SK-N-SH (cell line): Measurements from ENCODE around the gene EAF1.

Experiments
- NFIC ChIP-seq: IDR thresholded peaks from 2 replicates; pipeline ENCODE4 v1.4.0; 2012; ENCODE audit warnings: borderline replicate concordance
- NRF1 ChIP-seq: IDR thresholded peaks from 2 replicates; pipeline ENCODE4 v1.6.1; 2012; ENCODE audit warnings: low read depth, mild to moderate bottlenecking, low read length
- TCF12 ChIP-seq: IDR thresholded peaks from 2 replicates; pipeline ENCODE4 v1.4.0; 2012
- USF1 ChIP-seq: IDR thresholded peaks from 2 replicates; pipeline ENCODE4 v1.4.0; 2012; ENCODE audit warnings: low read depth, borderline replicate concordance
- TF ChIP-seq, protein P1 (sequence below): fragments of 200-600 bp; sonication (generic); IDR thresholded peaks from 2 replicates; pipeline ENCODE4 v1.6.1; 2017; ENCODE audit warnings: antibody characterized with exemption, mild to moderate bottlenecking, moderate library complexity
- TF ChIP-seq, protein P2 (sequence below): fragments of 150-350 bp; IDR thresholded peaks from 2 replicates; pipeline ENCODE4 v1.6.1; 2016; ENCODE audit warnings: mild to moderate bottlenecking, low read depth, low read length

DNA sequence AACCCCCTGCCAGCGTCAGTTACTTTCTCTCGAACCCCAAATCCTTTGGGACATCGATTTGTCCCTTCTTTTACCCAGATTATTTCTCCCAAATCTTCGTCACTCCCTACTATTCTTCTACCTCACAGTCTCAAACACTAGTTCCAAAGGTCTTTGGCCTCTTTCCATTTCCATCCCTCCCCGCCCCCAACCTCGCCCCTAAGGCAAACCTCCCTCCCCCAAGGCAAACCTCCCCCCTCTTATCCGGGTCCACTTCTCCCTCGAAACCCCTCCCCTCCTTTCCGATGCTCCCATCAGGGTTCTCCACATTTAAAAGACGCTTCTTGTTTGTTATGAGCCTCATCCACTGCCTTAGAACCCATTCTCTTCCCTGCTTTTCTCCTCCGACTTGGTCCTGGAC lies 583 bp downstream of the EAF1 start:
- TF ChIP-seq, protein P1, sequence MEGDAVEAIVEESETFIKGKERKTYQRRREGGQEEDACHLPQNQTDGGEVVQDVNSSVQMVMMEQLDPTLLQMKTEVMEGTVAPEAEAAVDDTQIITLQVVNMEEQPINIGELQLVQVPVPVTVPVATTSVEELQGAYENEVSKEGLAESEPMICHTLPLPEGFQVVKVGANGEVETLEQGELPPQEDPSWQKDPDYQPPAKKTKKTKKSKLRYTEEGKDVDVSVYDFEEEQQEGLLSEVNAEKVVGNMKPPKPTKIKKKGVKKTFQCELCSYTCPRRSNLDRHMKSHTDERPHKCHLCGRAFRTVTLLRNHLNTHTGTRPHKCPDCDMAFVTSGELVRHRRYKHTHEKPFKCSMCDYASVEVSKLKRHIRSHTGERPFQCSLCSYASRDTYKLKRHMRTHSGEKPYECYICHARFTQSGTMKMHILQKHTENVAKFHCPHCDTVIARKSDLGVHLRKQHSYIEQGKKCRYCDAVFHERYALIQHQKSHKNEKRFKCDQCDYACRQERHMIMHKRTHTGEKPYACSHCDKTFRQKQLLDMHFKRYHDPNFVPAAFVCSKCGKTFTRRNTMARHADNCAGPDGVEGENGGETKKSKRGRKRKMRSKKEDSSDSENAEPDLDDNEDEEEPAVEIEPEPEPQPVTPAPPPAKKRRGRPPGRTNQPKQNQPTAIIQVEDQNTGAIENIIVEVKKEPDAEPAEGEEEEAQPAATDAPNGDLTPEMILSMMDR, result no peak
- no peak for TF ChIP-seq TCF12
- TF ChIP-seq NRF1, result no peak
- TF ChIP-seq, protein P2, sequence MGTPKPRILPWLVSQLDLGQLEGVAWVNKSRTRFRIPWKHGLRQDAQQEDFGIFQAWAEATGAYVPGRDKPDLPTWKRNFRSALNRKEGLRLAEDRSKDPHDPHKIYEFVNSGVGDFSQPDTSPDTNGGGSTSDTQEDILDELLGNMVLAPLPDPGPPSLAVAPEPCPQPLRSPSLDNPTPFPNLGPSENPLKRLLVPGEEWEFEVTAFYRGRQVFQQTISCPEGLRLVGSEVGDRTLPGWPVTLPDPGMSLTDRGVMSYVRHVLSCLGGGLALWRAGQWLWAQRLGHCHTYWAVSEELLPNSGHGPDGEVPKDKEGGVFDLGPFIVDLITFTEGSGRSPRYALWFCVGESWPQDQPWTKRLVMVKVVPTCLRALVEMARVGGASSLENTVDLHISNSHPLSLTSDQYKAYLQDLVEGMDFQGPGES, result no peak
- TF ChIP-seq USF1, result no peak
- TF ChIP-seq NFIC, result no peak
